Brain microvascular endothelial cell (primary cell): ENCODE data around the gene FARSB.

ENCODE experiments used
- DNase-seq: peaks from one replicate; pipeline ENCODE4 v3.0.0-alpha.2; 2020
- H3K27ac ChIP-seq: fragments of 250-450 bp; sonication (Bioruptor Pico); 2 replicates; pipeline ENCODE4 v1.5.1; 2020; ENCODE audit warnings: mild to moderate bottlenecking, moderate library complexity
- H3K27me3 ChIP-seq: fragments of 250-450 bp; sonication (Bioruptor Pico); replicated peaks from 2 replicates; pipeline ENCODE4 v1.5.1; 2020; ENCODE audit warnings: mild to moderate bottlenecking
- H3K36me3 ChIP-seq: fragments of 250-450 bp; sonication (Bioruptor Pico); replicated peaks from 2 replicates; pipeline ENCODE4 v1.5.1; 2020; ENCODE audit warnings: mild to moderate bottlenecking
- H3K4me3 ChIP-seq: 2 replicates; pipeline ENCODE4 v1.5.1; 2011; ENCODE audit warnings: low read depth, mild to moderate bottlenecking, control low read depth, low read length, moderate library complexity
- CTCF ChIP-seq: IDR thresholded peaks from 2 replicates; pipeline ENCODE4 v1.5.1; 2011; ENCODE audit warnings: low read depth, mild to moderate bottlenecking, moderate library complexity, low read length, control low read depth, inconsistent platforms; ENCODE audit errors: missing control alignments
- in situ Hi-C: cut with HindIII; loops from 2 replicates; pipeline ENCODE4 v1.10.0; 2017; ENCODE audit warnings: low sequenced_read_pairs, low pct_ligation_motif_present

Gene FARSB

GRCh38 chr2:222561151-222561550 lies 94.7 kb downstream of the FARSB start:
- in situ Hi-C loops = no loop called here
- TF ChIP-seq CTCF = no peak
- no peak for DNase-seq
- no peaks in the 10 kb centered on the region for H3K36me3 ChIP-seq
- H3K4me3 ChIP-seq = no peak overlapping the region
- no peaks in the 10 kb centered on the region for H3K27me3 ChIP-seq
- no peak overlapping the region for H3K27ac ChIP-seq

GRCh38 chr2:222554517-222554916 lies 101.4 kb downstream of the FARSB start:
- no peak overlapping the region for H3K4me3 ChIP-seq
- in situ Hi-C loops = no loop called here
- H3K36me3 ChIP-seq = no peaks in the 10 kb centered on the region
- no peak for TF ChIP-seq CTCF
- no peaks in the 10 kb centered on the region for H3K27me3 ChIP-seq
- H3K27ac ChIP-seq = no peak overlapping the region
- no peak for DNase-seq

- Histone ChIP-seq H3K27ac (no peak overlapping the region), H3K4me3 (no peak overlapping the region), H3K36me3 (no peaks in the 10 kb centered on the region), H3K27me3 (no peaks in the 10 kb centered on the region)
- no peak for TF ChIP-seq CTCF
- DNase-seq = no peak
- in situ Hi-C loops = no loop called here
Observed at GRCh38 chr2:222548992-222549391, 106.9 kb downstream of the FARSB start.

GRCh38 chr2:222547083-222547482 lies 108.8 kb downstream of the FARSB start:
- Histone ChIP-seq H3K27ac (no peak overlapping the region), H3K36me3 (no peaks in the 10 kb centered on the region), H3K27me3 (no peaks in the 10 kb centered on the region), H3K4me3 (no peak overlapping the region)
- in situ Hi-C loops = no loop called here
- TF ChIP-seq CTCF = no peak
- no peak for DNase-seq

GRCh38 chr2:222545823-222546795 lies 109.8 kb downstream of the FARSB start:
- H3K4me3 ChIP-seq = no peak overlapping the region
- H3K27me3 ChIP-seq = no peaks in the 10 kb centered on the region
- no peak for DNase-seq
- in situ Hi-C loops = no loop called here
- H3K27ac ChIP-seq = no peak overlapping the region
- no peak for TF ChIP-seq CTCF
- no peaks in the 10 kb centered on the region for H3K36me3 ChIP-seq

- in situ Hi-C loops = no loop called here
- H3K27ac ChIP-seq = no peak overlapping the region
- no peaks in the 10 kb centered on the region for H3K36me3 ChIP-seq
- no peak for DNase-seq
- H3K27me3 ChIP-seq = no peaks in the 10 kb centered on the region
- no peak for TF ChIP-seq CTCF
- no peak overlapping the region for H3K4me3 ChIP-seq
Observed at GRCh38 chr2:222544661-222545060, 111.2 kb downstream of the FARSB start.
